Fibroblast of peridontal ligament (primary cell): ENCODE data around the gene NDRG2.

Source experiments
- DNase-seq: peaks from one replicate; pipeline ENCODE4 v3.0.0-alpha.2; 2010; ENCODE audit errors: extremely low read depth

Gene NDRG2

GRCh38 chr14:21055432-21056117, 30.7 kb upstream of the NDRG2 start:
- no peak for DNase-seq

DNA sequence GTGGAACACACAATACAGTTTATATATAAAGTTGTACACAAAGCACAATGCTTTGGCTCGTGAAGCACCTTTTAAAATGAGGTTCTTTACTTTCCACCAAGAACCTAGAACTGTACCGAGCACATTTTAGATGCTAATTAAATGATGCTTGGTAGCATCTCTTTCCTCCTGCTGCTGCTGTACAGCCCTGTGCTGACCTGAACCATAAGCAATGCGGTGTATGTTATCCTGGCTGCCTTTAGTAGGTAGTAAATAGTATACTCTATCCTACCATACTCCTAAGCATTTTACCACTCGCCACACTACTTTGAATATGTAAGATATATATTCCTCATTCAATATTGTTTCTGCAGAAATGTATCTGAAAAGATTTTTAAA, 29.9 kb upstream of the NDRG2 start:
- DNase-seq: no peak

GRCh38 chr14:21054123-21054767, 29.4 kb upstream of the NDRG2 start:
- DNase-seq: no peak

DNA sequence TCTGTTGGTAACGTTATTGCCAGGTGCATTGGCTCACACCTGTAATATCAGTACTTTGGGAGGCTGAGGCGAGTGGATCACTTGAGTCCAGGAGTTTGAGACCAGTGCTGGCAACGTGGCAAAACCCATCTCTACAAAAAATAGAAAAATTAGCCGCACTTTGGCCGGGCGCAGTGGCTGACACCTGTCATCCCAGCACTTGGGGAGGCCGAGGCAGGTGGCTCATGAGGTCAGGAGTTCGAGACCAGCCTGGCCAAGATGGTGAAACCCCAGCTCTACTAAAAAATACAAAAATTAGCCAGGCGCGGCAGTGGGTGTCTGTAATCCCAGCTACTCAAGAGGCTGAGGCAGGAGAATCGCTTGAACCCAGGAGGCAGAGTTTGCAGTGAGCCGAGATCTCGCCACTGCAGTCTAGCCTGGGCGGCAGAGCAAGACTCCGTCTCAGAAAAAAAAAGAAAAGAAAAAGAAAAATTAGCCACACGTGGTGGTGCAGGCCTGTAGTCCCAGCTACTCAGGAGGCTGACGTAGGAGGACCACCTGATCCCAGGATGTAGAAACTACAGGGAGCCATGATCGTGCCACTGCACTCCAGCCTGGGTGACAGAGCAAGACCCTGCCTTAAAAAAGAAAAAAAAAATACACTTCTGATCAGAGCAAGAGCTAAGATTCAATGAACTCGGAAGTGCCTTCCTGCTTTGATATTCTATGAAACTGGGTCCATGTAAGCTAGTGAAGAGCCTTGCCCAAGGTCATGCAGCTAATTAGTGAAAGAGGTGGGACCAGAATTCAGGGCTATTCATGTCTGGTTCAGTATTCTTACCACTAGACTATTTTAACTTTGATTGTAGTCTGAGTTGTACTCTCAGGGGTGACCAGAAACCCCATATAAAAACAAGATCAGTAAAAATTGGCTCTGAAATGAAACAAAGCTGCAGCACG, 28.6 kb upstream of the NDRG2 start:
- no peak for DNase-seq

DNA sequence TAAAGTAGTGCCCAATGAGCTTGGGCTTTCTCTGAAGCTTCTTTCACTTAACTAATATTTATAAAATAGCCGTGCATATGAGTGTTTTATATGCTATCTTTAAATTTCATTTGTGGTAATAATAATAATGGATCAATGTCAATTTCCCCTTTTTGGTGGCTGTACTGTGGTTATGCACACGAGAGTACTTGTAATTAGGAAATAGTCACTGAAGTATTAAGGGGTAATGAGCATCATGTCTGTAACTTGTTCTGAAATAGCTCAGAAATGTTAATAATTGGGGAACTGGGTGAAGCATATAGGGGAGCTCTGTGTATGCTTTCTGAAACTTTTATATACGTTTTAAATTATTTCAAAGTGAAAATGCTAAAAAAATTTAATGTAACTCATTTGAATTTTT, 25.7 kb upstream of the NDRG2 start:
- no peak for DNase-seq

- DNase-seq: peak; percentile 69
Observed at GRCh38 chr14:21049271-21049673, 24.4 kb upstream of the NDRG2 start.

DNA sequence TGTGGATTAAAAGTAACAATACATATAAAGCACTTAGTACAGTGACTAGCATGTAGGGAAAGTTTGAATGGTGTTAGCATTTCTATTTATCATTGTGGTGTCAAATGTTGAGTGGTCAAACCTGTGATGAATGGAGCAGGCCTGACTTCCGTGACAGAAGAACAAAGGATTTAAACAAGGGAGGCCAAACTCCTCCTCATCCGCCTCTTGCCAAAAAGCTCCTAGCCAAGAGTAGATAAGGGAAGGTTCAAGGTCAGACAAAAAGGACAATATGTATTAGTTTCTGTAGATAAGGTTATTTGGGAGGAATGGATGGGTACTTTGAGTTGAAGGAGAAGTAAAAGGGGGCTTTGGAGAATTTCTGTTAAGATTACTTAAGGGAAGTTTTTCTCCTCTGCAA, 23.8 kb upstream of the NDRG2 start:
- no peak for DNase-seq

GRCh38 chr14:21047378-21047781, 22.5 kb upstream of the NDRG2 start:
- peak; percentile 69 for DNase-seq

DNA sequence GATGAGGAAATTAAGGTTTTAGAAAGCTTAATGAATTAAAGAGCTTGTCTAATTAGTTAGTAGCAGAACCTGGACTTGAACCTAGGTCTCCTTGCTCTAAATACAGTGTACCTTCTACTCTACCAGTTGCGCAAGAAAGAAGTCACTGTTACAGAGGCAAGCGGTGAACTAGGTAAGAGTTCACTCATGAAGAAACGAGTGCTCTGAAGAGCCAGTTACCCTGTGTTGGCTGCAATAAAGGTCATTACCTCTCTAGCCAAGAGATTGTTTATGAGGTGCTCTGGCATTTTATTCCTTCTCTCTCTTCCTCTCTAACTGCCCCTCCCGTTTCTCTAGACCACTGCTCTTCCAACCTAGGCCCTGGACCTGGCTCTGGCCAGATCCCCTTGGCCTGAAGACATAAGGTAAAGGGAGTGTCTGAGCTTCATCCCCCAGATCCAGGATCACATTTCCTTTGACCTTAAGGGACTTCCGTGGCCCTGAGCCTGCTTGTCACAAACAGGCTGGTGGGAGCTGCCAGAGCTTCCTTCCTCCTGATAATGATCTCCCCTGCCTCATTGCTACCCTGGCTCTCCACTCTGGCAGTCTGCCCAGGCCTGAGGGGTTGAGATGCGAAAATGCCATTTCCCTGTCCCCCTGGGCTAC, 19.2 kb upstream of the NDRG2 start:
- no peak for DNase-seq

- DNase-seq: no peak
Observed at GRCh38 chr14:21043387-21043973, 18.6 kb upstream of the NDRG2 start.

DNA sequence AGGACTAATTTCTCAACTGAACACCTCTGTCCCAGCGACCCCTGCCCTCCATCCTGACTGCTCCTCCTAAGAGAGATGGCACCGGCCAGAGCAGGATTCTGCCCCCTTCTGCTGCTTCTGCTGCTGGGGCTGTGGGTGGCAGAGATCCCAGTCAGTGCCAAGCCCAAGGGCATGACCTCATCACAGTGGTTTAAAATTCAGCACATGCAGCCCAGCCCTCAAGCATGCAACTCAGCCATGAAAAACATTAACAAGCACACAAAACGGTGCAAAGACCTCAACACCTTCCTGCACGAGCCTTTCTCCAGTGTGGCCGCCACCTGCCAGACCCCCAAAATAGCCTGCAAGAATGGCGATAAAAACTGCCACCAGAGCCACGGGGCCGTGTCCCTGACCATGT, 18.1 kb upstream of the NDRG2 start:
- DNase-seq: no peak

GRCh38 chr14:21041676-21042433, 17.0 kb upstream of the NDRG2 start, which contains the start of gene RNASE7:
RNASE7 (plus strand) TSS chr14:21042362; CDS start chr14:21042993, 631 bp downstream.
- DNase-seq: peak; percentile 41

DNA sequence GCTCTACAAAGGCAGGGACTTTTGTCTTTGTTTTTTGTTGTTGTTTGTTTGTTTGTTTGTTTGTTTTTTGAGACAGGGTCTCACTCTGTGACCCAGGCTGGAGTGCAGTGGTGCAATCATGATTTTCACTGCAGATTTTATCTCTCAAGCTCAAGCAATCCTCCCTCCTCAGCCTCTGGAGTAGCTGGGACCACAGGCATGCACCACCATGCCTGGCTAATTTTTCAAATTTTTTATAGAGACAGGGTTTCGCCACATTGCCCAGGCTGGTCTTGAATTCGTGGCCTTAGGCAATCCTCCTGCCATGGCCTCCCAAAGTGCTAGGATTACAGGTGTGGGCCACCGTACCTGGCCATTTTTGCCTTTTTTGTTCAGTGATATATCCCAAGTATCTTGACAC, 16.1 kb upstream of the NDRG2 start:
- DNase-seq: peak; percentile 15

- DNase-seq: no peak
Observed at GRCh38 chr14:21040370-21040925, 15.6 kb upstream of the NDRG2 start.

GRCh38 chr14:21039585-21040369, 14.9 kb upstream of the NDRG2 start:
- DNase-seq: peak; percentile 81

DNA sequence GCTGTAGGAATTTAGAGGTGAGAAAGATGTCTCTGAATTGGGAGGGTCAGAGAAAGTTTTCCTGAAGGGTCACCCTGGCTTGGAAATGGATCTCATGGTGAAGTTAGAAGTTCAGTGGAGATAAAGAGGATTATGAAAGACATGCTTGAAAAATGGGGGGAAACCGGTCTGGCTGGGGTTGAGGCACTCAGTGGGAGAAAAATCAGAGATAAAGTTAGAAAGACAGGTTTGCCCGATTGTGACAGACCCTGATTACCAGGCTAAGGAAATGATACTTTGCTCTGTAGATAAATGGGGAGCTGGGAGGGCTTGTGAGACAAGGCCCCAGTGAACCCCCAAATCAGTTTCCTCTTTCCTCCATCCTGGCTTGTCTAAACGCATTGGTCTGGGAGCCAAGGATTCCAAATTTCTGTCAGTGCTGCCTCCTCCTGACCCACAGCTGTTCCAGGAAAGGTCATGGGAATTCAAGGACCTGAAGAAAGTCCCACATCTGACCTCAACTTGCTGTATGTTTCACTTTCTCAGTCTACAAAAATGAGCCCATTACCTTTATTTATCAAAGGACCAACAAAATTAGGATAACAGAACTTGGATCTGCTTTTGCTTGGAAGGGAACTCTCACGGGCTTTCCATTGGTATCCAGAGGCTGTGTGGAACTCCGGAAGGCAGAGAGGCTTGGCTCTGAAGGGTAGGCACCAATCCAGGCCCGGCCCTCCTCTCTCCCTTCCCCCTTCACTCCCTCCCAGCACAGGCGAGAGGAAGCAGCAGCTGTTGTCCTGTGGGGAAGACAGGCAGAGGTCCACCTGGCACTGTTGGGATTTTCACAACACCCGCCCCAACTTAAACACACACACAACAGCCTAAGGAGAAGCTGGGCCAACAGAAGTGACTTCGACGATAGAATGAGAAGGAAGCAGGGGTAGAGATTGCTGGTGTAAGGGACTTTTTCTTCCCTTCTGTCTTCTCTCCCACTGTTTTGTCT, 13.9 kb upstream of the NDRG2 start:
- peak; percentile 49 for DNase-seq

- DNase-seq: no peak
Observed at GRCh38 chr14:21037156-21037555, 12.3 kb upstream of the NDRG2 start.

DNA sequence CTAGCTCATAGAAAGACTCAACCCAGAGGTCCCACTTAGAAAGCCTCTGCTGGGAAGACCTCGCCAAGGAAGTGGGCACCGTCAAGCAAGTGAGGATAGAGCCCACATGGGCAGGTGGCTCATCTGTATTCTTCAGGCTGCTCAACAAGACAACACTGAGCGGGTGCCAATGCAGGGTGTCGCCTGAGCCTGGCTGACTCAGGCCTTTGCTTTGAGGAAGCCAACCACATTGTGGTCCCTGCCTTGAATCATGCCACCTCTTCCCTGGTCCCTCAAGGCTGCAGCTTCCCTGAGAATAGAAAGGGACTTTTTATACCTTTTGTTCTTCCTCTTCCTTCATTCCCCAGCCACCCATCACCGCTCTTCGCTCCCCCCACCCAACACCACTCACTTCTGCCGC, 11.9 kb upstream of the NDRG2 start:
- no peak for DNase-seq

- no peak for DNase-seq
Observed at GRCh38 chr14:21034707-21035106, 9.8 kb upstream of the NDRG2 start, which contains the start of gene RNASE13. RNASE13 (minus strand) TSS chr14:21034807; CDS start chr14:21034288, 519 bp downstream.
